Germinal center (tissue), 1 donor: Measurements from ENCODE around the gene KRT2.

ENCODE experiments used
- DNase-seq: peaks from one replicate; pipeline ENCODE4 v3.0.0; 2012; ENCODE audit warnings: mixed read lengths, low spot score

Gene KRT2

DNA sequence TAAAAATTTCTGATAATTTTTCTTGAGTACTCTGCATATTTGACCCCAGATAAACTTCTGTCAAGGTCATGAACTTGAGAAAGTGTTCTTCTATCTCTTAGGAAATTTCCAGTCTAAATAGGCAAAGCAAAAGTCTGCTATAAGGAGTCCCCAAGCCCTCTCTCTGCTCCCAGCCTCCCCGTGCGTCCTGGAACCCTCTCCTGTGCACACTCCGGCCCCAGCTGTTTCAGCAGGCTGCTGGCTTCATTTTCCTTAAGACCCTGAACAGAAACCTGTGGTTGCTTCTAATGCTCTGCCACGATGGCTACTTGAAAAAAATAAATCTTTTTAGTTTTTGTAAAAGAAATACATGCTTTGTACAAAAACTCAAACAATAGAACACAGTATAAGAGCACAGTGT, 14.7 kb downstream of the KRT2 start:
- no peak for DNase-seq

- no peak for DNase-seq
Measured at GRCh38 chr12:52636592-52637258, 15.3 kb downstream of the KRT2 start.

GRCh38 chr12:52636189-52636588, 15.8 kb downstream of the KRT2 start:
- DNase-seq, result no peak

DNA sequence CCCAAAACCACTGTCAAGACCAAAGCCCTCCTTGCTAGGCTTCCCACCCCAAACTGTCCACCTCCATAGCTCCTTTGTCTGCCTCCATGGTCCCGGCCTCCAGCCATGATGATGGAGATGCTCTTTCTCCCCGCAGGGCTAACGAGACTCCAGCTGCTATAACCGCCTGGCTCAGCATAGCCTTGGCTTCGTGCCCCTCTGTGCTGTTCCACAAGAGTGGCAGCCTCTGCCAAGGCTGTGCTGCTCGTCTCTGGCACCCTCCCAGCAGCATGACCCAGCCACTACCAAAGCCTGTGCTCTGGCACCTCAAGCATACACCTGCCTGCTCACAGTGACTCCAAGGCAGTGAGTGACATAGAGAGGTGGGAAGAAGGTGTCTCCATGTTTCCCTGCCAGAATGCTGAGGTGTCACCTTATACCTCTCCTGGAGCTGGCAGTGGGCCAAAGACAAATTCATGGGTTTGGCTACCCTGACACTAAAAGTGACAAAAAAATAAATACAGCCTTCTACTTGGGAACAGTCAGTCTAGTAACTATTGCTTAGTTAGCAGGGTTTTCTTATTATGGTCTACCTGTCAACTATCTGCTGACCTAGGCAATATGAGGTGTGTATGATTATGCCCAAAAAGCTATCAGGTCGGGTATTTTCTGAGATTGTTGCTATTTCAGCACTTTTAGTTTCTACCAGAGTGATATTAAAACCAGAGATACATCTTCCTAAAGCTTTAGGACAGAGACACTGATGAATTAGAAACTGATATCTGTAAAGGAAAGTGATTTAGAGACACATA, 17.6 kb downstream of the KRT2 start:
- no peak for DNase-seq

- DNase-seq, result no peak
Measured at GRCh38 chr12:52633383-52633782, 18.6 kb downstream of the KRT2 start.

- DNase-seq, result no peak
Measured at GRCh38 chr12:52632656-52633055, 19.4 kb downstream of the KRT2 start.

DNA sequence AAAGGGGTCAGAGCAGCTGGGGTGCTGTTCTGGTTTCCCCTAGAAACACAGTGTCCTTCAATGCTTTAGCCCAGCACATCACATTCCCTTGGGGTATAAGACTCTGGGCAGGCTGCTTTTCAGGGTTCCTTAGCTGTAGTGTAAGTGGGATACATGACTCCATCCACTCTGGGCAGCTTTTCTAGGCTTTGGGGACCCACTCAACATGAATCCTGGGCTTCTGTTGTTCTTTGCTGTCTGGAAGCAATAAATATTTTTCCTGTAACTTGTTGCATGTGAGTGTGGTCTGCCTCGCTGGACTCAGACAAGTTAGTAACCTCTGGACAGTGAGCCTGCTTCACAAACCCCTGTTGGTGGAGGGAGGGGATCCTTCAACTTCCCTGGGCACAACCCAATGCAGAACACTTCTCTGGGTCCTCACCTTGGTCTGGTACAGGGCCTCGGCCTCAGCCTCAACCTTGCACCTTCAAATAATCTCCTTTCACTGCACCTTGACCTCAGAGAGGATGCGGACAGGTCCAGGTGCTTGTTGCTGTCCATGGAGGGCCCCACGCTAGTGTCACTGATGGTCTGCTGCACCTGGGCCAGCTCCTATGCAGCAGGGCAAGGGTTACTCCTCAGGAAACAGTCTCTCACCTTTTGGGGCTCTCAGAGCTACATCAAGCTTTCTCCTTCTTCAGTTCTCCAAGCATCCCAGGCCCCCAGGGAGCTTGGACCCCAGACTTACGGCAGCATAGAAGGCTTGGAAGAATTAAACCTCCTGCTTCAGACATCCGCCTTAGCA, 20.1 kb downstream of the KRT2 start:
- no peak for DNase-seq

DNA sequence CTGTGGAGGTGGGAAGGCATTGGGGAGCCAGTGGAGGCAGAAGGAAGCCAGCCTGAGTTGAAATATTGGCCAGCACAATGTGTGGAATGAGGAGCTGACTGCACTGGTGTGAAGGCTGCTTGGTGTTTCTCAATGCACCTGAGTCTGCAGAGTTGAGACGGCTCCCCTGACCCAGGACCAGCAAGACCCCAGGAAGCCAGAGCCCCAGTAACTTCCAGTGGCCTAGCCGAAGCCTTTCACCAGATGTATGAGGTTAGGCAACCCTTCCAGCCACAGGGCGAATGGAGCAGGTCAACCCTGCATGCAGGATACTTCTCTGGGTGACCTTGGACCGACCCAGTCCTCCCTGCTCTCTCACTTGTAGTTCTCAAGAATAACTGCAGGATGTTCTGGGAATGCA, 20.7 kb downstream of the KRT2 start:
- no peak for DNase-seq

DNA sequence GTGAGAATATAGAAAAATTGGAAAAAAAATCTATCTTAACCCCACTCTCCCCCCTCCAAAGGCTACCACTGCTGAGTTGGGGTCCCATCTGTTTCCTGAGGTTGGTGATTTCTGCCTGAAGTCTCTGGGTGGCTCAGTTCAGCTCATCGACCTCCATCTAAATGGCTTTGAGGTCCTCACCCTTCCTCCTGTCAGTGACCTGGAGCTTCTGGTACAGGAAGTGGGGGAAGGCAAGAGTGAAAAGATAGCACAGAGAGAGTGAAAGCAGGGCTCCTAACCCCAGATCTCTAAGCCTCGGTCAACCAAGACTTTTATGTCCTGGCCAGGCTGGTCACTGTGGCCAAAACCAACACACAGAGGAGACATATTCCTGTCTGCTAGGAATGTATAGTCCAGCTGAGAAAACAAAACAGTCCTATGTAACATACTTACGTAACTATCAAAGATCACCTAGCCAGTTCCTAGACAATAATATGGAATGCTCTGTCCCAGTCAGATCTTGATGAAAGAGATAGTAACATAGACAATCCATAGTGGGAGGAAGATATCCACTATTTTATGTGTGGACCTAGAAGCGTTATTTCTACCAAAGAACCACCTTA, 21.3 kb downstream of the KRT2 start:
- DNase-seq, result no peak

DNA sequence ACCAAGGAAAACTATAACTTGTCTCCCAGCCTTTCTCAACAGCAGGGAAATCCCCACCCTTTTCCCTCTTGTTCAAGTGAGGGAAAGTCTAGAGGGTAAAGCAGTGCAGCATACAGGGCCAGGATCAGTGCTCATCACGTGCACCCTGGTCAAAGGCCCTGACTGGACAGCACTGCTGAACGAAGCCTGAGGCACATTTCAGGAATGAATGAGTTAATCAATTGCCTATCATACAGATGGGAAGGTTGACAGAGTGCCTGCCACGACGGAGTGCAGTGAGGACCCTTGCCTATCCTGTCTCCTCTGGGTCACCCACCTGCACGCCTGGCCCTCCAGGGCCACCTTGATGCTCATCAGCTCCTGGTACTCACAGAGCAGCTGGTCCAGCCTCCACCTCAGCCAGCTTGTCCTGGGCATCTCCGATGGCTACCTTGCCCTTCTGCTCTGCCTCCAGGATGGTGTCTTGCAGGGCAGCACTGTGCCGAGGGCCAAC, 22.0 kb downstream of the KRT2 start:
- DNase-seq, result no peak

DNA sequence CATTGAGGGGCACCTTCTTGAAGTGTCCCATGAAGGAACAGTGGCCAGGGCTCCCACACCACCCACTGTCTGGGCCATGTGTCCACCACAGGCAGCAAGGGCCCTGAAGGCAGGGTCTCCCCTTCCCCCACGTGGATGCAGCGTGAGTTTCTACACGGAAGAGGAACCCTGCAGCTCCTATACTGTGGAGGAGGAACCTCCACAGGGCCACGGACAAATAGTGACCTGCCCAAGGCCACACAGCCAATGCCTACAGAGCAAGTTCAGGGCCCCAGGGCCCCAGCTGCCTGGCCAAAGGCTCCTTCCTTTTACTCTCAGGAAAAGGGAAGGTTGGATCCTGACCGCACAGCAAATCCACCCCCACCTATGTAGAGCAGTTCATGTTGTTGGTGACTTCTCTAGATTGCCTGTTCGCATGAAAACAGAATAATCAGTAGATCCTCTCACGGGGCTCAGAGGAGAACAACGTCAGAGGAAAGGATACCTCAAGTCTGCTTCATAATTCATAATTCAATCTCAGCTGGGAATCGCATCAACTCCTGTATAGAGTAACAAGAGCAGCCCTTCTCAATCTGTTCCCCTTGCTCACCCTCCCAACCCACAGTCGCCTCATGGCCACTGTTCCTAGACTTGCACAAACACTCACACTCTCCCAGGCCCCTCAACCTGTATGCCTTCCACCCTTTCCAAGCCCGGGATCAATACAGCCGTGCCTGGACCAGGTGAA, 22.6 kb downstream of the KRT2 start:
- no peak for DNase-seq

DNA sequence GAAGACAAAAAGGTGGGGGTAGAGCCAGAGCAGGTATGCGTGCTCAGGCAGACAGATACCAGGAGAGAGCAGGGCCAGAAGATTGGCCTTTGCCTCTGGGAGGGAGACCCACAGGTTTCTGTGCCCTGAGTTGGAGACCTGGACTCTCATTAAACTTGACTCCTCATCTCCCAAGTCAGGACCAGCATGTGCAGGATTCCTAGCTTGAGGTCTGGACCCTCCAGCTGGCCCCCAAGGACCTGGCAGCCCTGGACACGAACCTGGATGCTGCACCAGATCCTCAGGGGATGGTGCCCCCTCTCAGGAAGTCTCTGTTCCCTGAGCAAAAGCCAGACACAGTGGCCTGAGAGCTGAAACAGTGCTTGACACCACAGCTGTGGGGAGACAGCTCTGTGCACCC, 23.2 kb downstream of the KRT2 start:
- no peak for DNase-seq

- DNase-seq, result no peak
Measured at GRCh38 chr12:52628111-52628507, 23.9 kb downstream of the KRT2 start.

- no peak for DNase-seq
Measured at GRCh38 chr12:52627395-52628110, 24.5 kb downstream of the KRT2 start.

- DNase-seq, result no peak
Measured at GRCh38 chr12:52622349-52622748, 29.7 kb downstream of the KRT2 start.

GRCh38 chr12:52618866-52619265, 33.1 kb downstream of the KRT2 start:
- DNase-seq, result no peak

DNA sequence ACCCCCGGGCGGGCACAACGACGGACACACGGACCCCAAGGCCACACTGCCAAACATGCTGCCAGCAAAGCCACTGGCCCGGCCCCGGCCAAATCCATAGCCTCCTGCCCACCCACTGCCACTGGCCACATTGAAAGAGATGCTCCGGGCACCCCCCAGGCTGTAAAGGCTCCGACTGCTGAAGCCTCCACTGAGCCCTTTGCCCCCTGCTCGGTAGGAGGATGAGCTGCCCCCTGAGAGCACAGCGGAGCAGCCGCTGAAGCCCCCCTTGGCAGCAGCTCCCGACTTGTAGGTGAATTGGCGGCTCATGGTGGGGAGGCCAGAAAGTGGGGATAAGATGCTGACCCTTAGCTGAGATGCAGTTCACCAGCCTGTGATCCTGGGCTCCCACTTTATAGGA, 33.8 kb downstream of the KRT2 start, which contains the start of gene KRT73:
Gene KRT73 (minus strand): TSS at position 344 of the 400 bp plus-strand sequence. CDS start 35 bp downstream, at position 309.
- no peak for DNase-seq

GRCh38 chr12:52617403-52617785, 34.6 kb downstream of the KRT2 start:
- DNase-seq, result no peak

DNA sequence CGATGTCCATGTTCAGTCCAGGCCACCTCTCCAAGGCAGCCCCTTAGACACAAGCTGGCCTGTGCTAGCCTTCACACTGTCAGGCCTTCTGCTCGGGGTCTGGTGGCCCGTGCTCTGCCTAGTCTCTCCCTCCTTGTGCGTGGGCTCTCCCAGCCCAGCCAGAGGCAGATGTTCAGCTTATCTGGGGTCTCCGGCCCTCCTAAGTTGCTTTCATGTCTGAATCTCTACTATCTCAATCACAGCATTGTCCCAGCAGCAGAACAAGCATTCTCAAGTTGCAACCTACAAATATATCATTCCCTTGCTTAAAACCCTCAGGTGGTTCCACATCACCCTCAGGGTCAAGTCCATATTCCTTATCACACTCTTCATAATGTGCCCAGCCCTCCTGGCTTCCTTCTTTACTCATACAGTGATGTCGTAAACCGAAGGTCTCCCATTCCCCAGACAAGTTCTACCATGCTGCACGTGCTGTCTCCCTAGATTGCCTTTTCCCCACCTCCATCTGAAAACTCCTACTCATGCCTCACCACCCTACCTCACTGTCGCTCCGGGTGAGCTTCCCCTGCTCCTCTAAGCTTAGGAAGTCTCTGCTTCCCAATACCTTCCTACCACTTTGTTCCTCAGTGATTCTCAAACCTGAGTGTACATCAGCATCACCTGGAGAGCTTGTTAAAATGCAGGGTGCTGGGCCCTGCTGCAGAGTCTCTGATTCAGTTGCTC, 35.2 kb downstream of the KRT2 start:
- no peak for DNase-seq

- DNase-seq, result no peak
Measured at GRCh38 chr12:52615912-52616311, 36.1 kb downstream of the KRT2 start.
